Activated CD4-positive, alpha-beta T cell treated with anti-CD3 and anti-CD28 coated beads, Interleukin-2, Interleukin-4, amounts not matched to agents 100 ng/mL and 50 ng/mL, durations not matched to agents 16 hours and 8 hours (primary cell): Measurements from ENCODE around the gene STRA6.

Experiments used
- DNase-seq: peaks from one replicate; pipeline ENCODE4 v3.0.0-alpha.2; 2020; ENCODE audit warnings: low spot score

Gene STRA6

GRCh38 chr15:74226761-74227540 lies 24.4 kb upstream of the STRA6 start:
- no peak for DNase-seq

- DNase-seq = no peak
These were observed 23.3 kb upstream of the STRA6 start for GRCh38 chr15:74225928-74226327.

- no peak for DNase-seq
These were observed 19.9 kb upstream of the STRA6 start for GRCh38 chr15:74222240-74223119.

GRCh38 chr15:74221399-74222239 lies 19.0 kb upstream of the STRA6 start:
- no peak for DNase-seq

- no peak for DNase-seq
These were observed 18.1 kb upstream of the STRA6 start for GRCh38 chr15:74220475-74221248.

GRCh38 chr15:74217907-74218885 lies 15.6 kb upstream of the STRA6 start:
- DNase-seq = no peak

GRCh38 chr15:74216949-74217348 lies 14.4 kb upstream of the STRA6 start:
- no peak for DNase-seq

GRCh38 chr15:74215958-74216357 lies 13.4 kb upstream of the STRA6 start:
- no peak for DNase-seq

GRCh38 chr15:74214324-74215021 lies 11.9 kb upstream of the STRA6 start:
- no peak for DNase-seq

GRCh38 chr15:74213858-74214284 lies 11.3 kb upstream of the STRA6 start:
- no peak for DNase-seq

- no peak for DNase-seq
These were observed 9.9 kb upstream of the STRA6 start for GRCh38 chr15:74212494-74212893.

- no peak for DNase-seq
These were observed 9.1 kb upstream of the STRA6 start for GRCh38 chr15:74211656-74212055.

GRCh38 chr15:74210729-74211128 lies 8.1 kb upstream of the STRA6 start:
- DNase-seq = no peak

- no peak for DNase-seq
These were observed 7.5 kb upstream of the STRA6 start for GRCh38 chr15:74209997-74210671.

- DNase-seq = no peak
These were observed 7.0 kb upstream of the STRA6 start for GRCh38 chr15:74209560-74209958.

GRCh38 chr15:74208901-74209559 lies 6.4 kb upstream of the STRA6 start:
- no peak for DNase-seq

GRCh38 chr15:74208496-74208895 lies 5.9 kb upstream of the STRA6 start:
- DNase-seq = no peak

GRCh38 chr15:74207652-74208440 lies 5.3 kb upstream of the STRA6 start:
- DNase-seq = no peak
